ENCODE measurements around the gene ADIPOQ.
A peak's percentile ranks its signal among the peaks of the same experiment; 100 is the strongest.
"Not testable (repeated sequence)": the region's sequence is repeated elsewhere in the genome, so short reads cannot be mapped to it uniquely, and the experiment has no call there.

Gene ADIPOQ

GRCh38 chr3:186810336-186810996 is 32.0 kb upstream of the ADIPOQ start:
- no peak overlapping the region for H3K4me3 ChIP-seq (ENCODE audit: control insufficient read depth, low read depth, low read length)
- no peak for DNase-seq (ENCODE audit: low read depth)
- no peak for TF ChIP-seq CTCF (conservative IDR thresholded peaks at IDR 0.05; ENCODE audit: control insufficient read depth, insufficient read depth, low read depth, low read length)

DNA sequence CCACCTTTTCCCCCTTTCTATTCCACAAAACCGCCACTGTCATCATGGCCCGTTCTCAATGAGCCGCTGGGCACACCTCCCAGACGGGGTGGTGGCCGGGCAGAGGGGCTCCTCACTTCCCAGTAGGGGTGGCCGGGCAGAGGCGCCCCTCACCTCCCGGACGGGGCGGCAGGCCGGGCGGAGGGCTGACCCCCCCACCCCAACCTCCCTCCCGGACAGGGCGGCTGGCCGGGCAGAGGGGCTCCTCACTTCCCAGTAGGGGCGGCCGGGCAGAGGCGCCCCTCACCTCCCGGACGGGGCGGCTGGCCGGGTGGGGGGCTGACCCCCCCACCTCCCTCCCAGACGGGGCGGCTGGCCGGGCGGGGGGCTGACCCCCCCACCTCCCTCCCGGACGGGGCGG is 31.2 kb upstream of the ADIPOQ start:
- H3K4me3 ChIP-seq (ENCODE audit: control insufficient read depth, low read depth, low read length); DNase-seq (ENCODE audit: low read depth): not testable (repeated sequence)

DNA sequence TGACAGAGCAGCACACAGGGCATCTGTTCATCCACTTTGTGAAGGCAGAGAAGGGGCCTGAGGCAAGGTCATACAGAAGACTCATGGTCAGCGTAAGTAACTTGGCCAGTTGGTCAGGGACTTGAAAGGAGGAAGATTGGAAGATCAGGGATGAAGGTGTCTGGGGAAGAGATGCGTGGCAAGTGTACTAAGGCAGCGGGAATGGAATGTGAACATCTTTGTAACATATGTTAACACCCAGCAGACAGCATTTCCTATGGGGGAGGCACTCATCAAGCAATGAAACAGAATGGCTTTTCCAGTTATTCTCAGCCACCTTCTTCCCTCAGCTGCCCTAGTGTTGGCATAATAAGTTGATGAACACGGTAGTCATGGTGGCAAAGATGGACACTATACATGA is 28.4 kb upstream of the ADIPOQ start:
- H3K4me3 ChIP-seq (ENCODE audit: control insufficient read depth, low read depth, low read length), result no peak overlapping the region
- TF ChIP-seq CTCF (conservative IDR thresholded peaks at IDR 0.05; ENCODE audit: control insufficient read depth, insufficient read depth, low read depth, low read length), result no peak
- DNase-seq (ENCODE audit: low read depth), result no peak

DNA sequence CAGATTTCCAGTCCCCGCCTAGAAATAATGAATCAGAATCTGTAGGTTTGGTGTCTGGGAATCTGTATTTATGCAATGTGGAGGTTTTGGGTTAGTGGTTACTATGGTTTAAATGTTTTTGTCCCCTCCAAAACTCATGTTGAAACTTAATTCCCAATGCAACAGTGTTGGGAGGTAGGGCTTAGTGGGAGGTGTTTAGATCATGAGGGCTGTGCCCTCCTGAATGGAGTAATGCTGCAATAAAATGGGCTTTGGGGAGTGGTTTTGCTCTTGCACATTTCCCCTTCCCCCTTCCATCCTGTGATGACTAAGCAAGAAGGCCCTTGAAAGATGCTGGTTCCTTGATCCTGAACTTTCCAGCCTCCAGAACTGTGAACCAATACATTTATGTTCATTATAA is 27.1 kb upstream of the ADIPOQ start:
- no peak for TF ChIP-seq CTCF (conservative IDR thresholded peaks at IDR 0.05; ENCODE audit: control insufficient read depth, insufficient read depth, low read depth, low read length)
- H3K4me3 ChIP-seq (ENCODE audit: control insufficient read depth, low read depth, low read length), result no peak overlapping the region
- peak; percentile 70 for DNase-seq (ENCODE audit: low read depth)

DNA sequence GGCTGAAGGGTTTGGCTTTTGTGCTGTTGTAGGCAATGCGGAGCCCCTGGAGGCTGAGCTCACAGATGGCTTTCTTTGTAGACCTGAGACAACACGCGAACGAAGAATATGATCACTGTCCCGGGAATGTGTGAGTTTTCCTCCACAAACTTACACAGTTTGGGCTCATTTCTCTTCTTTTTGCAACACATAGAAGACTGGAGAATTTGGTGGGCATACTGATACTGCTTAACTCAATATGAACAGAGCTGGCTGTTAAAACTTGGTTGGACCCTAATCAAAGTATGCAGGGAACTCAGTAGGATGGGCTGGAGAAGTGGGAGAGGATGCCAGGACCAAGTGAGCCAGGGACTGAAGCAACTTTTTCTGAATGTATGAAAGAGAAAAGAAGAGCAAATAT is 24.0 kb upstream of the ADIPOQ start:
- no peak for DNase-seq (ENCODE audit: low read depth)
- no peak for TF ChIP-seq CTCF (conservative IDR thresholded peaks at IDR 0.05; ENCODE audit: control insufficient read depth, insufficient read depth, low read depth, low read length)

GRCh38 chr3:186818956-186819355 is 23.6 kb upstream of the ADIPOQ start:
- DNase-seq (ENCODE audit: low read depth), result no peak
- no peak for TF ChIP-seq CTCF (conservative IDR thresholded peaks at IDR 0.05; ENCODE audit: control insufficient read depth, insufficient read depth, low read depth, low read length)
- no peak overlapping the region for H3K4me3 ChIP-seq (ENCODE audit: control insufficient read depth, low read depth, low read length)

More for the DNA sequence above, 24.0 kb upstream of the ADIPOQ start:
- no peak overlapping the region for H3K4me3 ChIP-seq (ENCODE audit: control insufficient read depth, low read depth, low read length)

DNA sequence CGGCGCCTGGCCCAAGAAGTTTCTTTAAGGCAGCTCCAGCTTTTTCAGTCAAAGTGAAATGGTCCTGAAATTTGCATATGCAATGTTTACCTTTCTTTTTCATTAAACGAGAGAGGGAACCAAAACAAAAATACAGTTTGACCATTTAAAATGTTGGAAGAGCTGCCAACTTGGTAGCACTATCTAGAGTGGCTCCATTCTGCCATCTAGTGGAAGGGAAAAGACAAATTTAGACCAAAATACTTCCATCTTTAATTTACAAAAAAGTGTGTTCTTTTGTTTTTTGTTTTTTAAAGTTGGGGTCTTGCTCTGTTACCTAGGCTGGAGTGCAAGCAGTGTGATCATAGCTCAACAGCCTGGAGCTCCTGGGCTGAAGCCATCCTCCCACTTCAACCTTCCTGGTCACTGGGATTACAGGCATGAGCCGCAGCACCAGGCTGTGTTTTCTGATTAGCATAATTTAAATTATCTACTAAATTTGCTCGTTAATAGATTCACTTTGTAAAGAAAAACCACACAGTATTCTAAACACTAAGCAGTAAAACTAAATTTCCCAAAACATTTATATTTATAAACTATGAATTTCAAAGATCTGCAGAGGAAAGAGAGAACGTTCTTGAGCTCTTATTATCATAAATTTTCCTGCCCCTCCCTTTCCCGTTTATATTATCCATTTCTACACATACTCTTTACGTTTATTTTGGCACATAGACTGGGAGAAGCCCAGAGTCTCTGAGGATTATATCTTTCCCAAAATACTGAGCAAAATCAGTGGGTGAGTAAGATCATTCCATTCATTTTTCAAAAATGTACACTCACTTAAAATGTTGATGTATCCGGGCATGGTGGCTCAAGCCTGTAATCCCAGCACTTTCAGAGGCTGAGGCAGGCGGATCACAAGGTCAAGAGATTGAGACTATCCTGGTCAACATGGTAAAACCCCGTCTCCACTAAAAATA is 20.8 kb upstream of the ADIPOQ start:
- TF ChIP-seq CTCF (conservative IDR thresholded peaks at IDR 0.05; ENCODE audit: control insufficient read depth, insufficient read depth, low read depth, low read length), result peak; percentile 82
- no peak overlapping the region for H3K4me3 ChIP-seq (ENCODE audit: control insufficient read depth, low read depth, low read length)
- DNase-seq (ENCODE audit: low read depth), result peak; percentile 75

DNA sequence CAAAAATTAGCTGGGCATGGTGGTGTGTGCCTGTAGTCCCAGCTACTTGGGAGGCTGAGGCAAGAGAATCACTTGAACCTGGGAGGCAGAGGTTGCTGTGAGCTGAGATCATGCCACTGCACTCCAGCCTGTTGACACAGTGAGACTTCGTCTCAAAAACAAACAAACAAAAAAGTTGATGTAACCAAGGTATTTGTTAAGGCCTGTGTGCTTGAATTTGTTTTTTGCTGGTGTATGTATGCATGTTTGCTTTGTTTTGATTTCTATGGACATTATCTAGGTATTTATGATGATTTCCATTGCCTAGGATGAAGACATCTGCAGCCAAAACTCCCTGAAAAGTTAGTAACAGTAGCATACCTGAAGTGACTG is 20.1 kb upstream of the ADIPOQ start:
- H3K4me3 ChIP-seq (ENCODE audit: control insufficient read depth, low read depth, low read length); DNase-seq (ENCODE audit: low read depth): not testable (repeated sequence)
